ENCODE data around the gene EPYC. TPM values are rescaled to one million over a fixed set of nuclear protein-coding genes. Genes with fewer than 3 reads are reported as not detected.

EPYC gene
- total RNA-seq: not detected

DNA sequence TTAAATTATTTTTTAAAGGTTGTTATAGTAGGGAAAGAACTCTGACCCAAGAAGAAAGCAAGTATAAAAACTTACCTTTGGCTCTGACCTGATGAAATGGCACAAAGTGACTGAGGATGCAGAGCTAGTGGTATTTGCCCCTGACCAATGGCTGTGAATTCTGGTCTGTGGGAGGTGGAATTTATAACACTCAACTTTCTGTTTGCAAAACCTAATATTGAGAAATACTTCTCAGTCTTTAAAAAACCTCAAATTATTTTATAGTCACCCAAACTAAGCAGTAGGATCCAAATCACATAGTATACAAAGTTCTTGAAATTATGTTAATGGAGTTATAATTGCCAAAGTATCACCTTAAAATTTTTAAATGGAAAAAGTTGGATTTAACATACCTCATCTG, at the start of gene EPYC:
EPYC (minus strand) TSS at position 101 of the 400 bp plus-strand sequence. CDS start 2,407 bp downstream, outside the sequence.
- TF ChIP-seq EP300 (IDR thresholded peaks at IDR 0.05) (no peak), CTCF (IDR thresholded peaks at IDR 0.05) (no peak), POLR2AphosphoS5 (IDR thresholded peaks at IDR 0.05) (no peak), POLR2A (IDR thresholded peaks at IDR 0.05; ENCODE audit: low read depth) (no peak)
- Histone ChIP-seq H3K4me3 (no peak within 1 kb of the TSS), H3K27ac (replicated peaks in 1 of 4) (no peak within 1 kb of the TSS), H3K9me3 (no peaks in the 10 kb centered on the region), H3K27me3 (no peaks in the 10 kb centered on the region), H3K4me1 (no peaks in the 10 kb centered on the region), H3K36me3 (no peaks in the 10 kb centered on the region)
- no peak for DNase-seq (ENCODE audit: extremely low spot score)
- intact Hi-C loops (cut with DNase I): no loop called here

GRCh38 chr12:91053951-91054715, 49.4 kb upstream of the EPYC start:
- Histone ChIP-seq H3K27ac (replicated peaks in 1 of 4) (no peak overlapping the region), H3K4me1 (peaks cover 4 to 17% (median 12%) of the 10 kb centered on the region in 4 donors), H3K36me3 (no peaks in the 10 kb centered on the region), H3K27me3 (no peaks in the 10 kb centered on the region), H3K9me3 (no peaks in the 10 kb centered on the region), H3K4me3 (no peak overlapping the region)
- 28% methylated on average over 4 of the region's 4 CpGs for WGBS
- no peak for DNase-seq (ENCODE audit: extremely low spot score)
- intact Hi-C loops (cut with DNase I): no loop called here
- TF ChIP-seq EP300 (IDR thresholded peaks at IDR 0.05) (no peak), CTCF (IDR thresholded peaks at IDR 0.05) (no peak), POLR2A (IDR thresholded peaks at IDR 0.05; ENCODE audit: low read depth) (no peak), POLR2AphosphoS5 (IDR thresholded peaks at IDR 0.05) (no peak)

GRCh38 chr12:91052026-91052425, 47.3 kb upstream of the EPYC start:
- Histone ChIP-seq H3K4me1 (peaks cover 4 to 17% (median 12%) of the 10 kb centered on the region in 4 donors), H3K27me3 (no peaks in the 10 kb centered on the region), H3K9me3 (no peaks in the 10 kb centered on the region), H3K36me3 (no peaks in the 10 kb centered on the region), H3K27ac (replicated peaks in 1 of 4) (no peak overlapping the region), H3K4me3 (no peak overlapping the region)
- no peak for DNase-seq (ENCODE audit: extremely low spot score)
- intact Hi-C loops (cut with DNase I): no loop called here
- TF ChIP-seq EP300 (IDR thresholded peaks at IDR 0.05) (no peak), POLR2A (IDR thresholded peaks at IDR 0.05; ENCODE audit: low read depth) (no peak), CTCF (IDR thresholded peaks at IDR 0.05) (no peak), POLR2AphosphoS5 (IDR thresholded peaks at IDR 0.05) (no peak)

GRCh38 chr12:91044586-91044985, 39.8 kb upstream of the EPYC start:
- no peak for DNase-seq (ENCODE audit: extremely low spot score)
- no peaks in the 10 kb centered on the region for H3K27me3 ChIP-seq
- intact Hi-C loops (cut with DNase I): no loop called here

More at GRCh38 chr12:91044586-91044985, 39.8 kb upstream of the EPYC start:
- WGBS: 40% methylated on average over 2 of the region's 2 CpGs
- no peaks in the 10 kb centered on the region for H3K36me3 ChIP-seq
- peaks cover 0 to 16% (median 7%) of the 10 kb centered on the region in 4 donors for H3K4me1 ChIP-seq
- no peak overlapping the region for H3K4me3 ChIP-seq
- TF ChIP-seq POLR2A (IDR thresholded peaks at IDR 0.05; ENCODE audit: low read depth) (no peak), POLR2AphosphoS5 (IDR thresholded peaks at IDR 0.05) (no peak), EP300 (IDR thresholded peaks at IDR 0.05) (no peak), CTCF (IDR thresholded peaks at IDR 0.05) (no peak)
- H3K27ac ChIP-seq (replicated peaks in 1 of 4): no peak overlapping the region
- H3K9me3 ChIP-seq: no peaks in the 10 kb centered on the region
